Stimulated activated CD4-positive, alpha-beta T cell treated with anti-CD3 and anti-CD28 coated beads, Interleukin-2, amount 100 ng/mL, for 4 hours (primary cell): ENCODE data around the gene TIFAB.

Source experiments
- DNase-seq: peaks from one replicate; pipeline ENCODE4 v3.0.0-alpha.2; 2020; ENCODE audit warnings: low read depth

Gene TIFAB

GRCh38 chr5:135425641-135426040 is 26.5 kb downstream of the TIFAB start:
- no peak for DNase-seq

- DNase-seq, result no peak
Measured at GRCh38 chr5:135423846-135424168, 28.3 kb downstream of the TIFAB start.

- no peak for DNase-seq
Measured at GRCh38 chr5:135423146-135423845, 28.9 kb downstream of the TIFAB start.

- DNase-seq, result no peak
Measured at GRCh38 chr5:135422419-135422818, 29.7 kb downstream of the TIFAB start.

GRCh38 chr5:135417083-135417482 is 35.1 kb downstream of the TIFAB start:
- DNase-seq, result no peak

GRCh38 chr5:135405082-135405481 is 47.1 kb downstream of the TIFAB start:
- DNase-seq, result no peak

GRCh38 chr5:135402031-135402430 is 50.1 kb downstream of the TIFAB start:
- DNase-seq, result no peak

GRCh38 chr5:135400866-135401265 is 51.3 kb downstream of the TIFAB start:
- no peak for DNase-seq

- no peak for DNase-seq
Measured at GRCh38 chr5:135399794-135400542, 52.2 kb downstream of the TIFAB start.

GRCh38 chr5:135398855-135399793 is 53.0 kb downstream of the TIFAB start, which contains the start of gene MACROH2A1:
MACROH2A1 (minus strand) TSS chr5:135399231; CDS start chr5:135389093, 10,138 bp downstream.
- peak; percentile 73 for DNase-seq

GRCh38 chr5:135398160-135398854 is 53.8 kb downstream of the TIFAB start:
- DNase-seq, result peak; percentile 5
